GM06990 (cell line): Measurements from ENCODE around the gene ENC1.

Experiments
- DNase-seq: peaks from one replicate; pipeline ENCODE4 v3.0.0-alpha.2; 2011; ENCODE audit not compliant: insufficient read length; ENCODE audit errors: extremely low read depth
- H3K27me3 ChIP-seq: replicated peaks from 2 replicates; pipeline ENCODE4 v1.6.0; 2011; ENCODE audit warnings: low read length; ENCODE audit not compliant: control insufficient read depth, insufficient read depth
- H3K36me3 ChIP-seq: 2 replicates; pipeline ENCODE4 v1.5.1; 2011; ENCODE audit warnings: low read length; ENCODE audit not compliant: control insufficient read depth, insufficient read depth
- H3K4me3 ChIP-seq: replicated peaks from 2 replicates; pipeline ENCODE4 v1.5.1; 2011; ENCODE audit warnings: low read depth, mild to moderate bottlenecking, control low read depth, low read length
- TF ChIP-seq, protein P1 (sequence below): IDR thresholded peaks from 2 replicates; pipeline ENCODE4 v1.5.1; 2011; ENCODE audit warnings: low read length, control low read depth, mild to moderate bottlenecking, inconsistent platforms; ENCODE audit not compliant: insufficient read depth, poor library complexity, severe bottlenecking

Gene ENC1

DNA sequence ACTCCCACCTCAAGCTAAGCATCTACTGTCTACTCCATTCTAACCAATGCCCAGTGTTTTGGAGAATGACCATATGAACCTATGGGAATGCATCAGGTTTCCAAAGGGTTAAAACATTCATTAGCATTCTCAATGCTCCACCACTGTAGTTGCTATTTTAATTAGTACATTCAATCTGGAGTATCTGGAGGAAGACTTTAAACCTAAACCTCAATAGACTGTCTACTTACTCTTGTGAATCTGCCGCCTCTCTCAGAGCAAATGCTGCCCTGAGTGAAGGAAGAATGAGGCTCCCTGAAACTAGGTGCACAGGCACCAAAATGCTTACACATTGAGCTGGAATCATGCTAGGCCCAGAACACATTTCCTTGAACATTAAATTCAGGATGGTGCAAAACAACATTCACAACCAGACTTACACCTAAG lies 2.0 kb downstream of the ENC1 start:
- peaks cover 5% of the 10 kb centered on the region for H3K36me3 ChIP-seq
- H3K4me3 ChIP-seq: peak overlapping the region; percentile 94
- no peaks in the 10 kb centered on the region for H3K27me3 ChIP-seq
- TF ChIP-seq, protein P1, sequence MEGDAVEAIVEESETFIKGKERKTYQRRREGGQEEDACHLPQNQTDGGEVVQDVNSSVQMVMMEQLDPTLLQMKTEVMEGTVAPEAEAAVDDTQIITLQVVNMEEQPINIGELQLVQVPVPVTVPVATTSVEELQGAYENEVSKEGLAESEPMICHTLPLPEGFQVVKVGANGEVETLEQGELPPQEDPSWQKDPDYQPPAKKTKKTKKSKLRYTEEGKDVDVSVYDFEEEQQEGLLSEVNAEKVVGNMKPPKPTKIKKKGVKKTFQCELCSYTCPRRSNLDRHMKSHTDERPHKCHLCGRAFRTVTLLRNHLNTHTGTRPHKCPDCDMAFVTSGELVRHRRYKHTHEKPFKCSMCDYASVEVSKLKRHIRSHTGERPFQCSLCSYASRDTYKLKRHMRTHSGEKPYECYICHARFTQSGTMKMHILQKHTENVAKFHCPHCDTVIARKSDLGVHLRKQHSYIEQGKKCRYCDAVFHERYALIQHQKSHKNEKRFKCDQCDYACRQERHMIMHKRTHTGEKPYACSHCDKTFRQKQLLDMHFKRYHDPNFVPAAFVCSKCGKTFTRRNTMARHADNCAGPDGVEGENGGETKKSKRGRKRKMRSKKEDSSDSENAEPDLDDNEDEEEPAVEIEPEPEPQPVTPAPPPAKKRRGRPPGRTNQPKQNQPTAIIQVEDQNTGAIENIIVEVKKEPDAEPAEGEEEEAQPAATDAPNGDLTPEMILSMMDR: no peak
- DNase-seq: no peak

DNA sequence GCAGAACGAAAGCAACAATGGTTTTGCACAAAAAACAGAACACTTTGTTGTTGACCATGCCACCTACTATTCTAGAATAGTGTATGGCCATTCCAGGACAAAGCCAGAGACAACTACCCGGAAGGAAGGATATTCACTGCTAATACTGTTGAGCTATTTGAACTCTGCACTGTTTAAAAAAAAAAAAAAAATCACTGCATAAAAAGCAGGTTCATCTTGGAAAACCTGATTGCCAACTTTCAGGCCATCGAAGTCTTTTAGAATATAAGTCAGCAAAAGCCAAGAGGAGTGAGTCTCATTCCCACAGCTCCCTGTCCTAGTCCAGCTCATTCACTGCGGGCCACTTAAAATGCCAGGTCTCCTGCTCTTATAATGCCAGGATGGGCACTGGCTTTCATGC lies 4.0 kb downstream of the ENC1 start:
- TF ChIP-seq, protein P1: no peak
- no peak for DNase-seq
- peaks cover 5% of the 10 kb centered on the region for H3K36me3 ChIP-seq
- no peaks in the 10 kb centered on the region for H3K27me3 ChIP-seq
- no peak overlapping the region for H3K4me3 ChIP-seq

DNA sequence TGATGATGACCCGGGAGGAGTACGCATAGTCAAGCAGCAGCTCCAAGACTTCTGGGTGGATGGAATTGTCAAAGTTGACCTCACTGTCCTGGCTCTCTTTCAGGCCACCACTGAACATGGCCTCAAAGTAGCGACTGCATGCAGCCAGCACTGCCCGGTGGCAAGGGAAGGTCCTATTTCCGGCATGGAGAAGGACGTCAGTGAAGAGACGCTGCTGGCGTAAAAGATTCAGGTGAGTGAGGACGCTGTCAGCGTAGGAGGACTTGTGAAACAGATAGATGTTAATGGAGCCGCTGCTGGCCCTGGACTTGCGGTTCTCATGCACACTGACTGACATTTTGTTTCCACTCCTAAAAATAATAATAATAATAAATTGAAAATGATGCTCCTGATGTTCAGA lies 4.4 kb downstream of the ENC1 start:
- Histone ChIP-seq H3K4me3 (no peak overlapping the region), H3K36me3 (peaks cover 5% of the 10 kb centered on the region), H3K27me3 (no peaks in the 10 kb centered on the region)
- TF ChIP-seq, protein P1: no peak
- DNase-seq: no peak

DNA sequence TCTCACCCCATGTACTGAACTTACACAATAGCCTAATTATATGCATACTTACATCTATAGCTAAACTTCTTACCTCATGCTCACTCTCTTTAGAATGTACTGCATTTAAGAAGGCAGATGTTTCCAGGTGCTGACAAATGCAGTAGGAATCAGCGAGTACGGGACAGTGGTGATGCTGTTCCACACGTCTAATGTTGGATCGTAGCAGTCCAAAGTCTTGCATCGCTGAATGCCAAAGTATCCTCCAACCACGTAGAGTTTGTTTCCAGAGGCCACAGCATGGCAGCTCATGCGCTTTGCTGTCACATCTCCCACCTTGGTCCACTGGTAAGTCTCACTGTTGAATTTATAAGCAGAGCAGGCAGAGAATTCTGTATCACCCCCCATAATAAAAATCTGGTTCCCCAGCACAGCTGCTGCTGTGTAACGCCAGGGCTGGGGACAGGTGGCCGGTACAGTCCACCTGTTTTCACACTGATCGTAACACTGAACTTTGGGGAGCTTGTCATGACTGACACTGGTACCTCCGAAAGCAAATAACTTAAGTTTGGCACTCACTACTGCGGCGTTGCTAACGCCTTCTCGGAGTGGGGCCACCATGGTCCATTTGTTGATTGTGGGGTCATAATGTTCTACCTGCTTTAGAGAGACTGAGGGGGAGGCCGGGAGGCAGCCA lies 5.8 kb downstream of the ENC1 start:
- Histone ChIP-seq H3K27me3 (no peaks in the 10 kb centered on the region), H3K36me3 (peaks cover 6% of the 10 kb centered on the region), H3K4me3 (no peak overlapping the region)
- no peak for DNase-seq
- TF ChIP-seq, protein P1: no peak

DNA sequence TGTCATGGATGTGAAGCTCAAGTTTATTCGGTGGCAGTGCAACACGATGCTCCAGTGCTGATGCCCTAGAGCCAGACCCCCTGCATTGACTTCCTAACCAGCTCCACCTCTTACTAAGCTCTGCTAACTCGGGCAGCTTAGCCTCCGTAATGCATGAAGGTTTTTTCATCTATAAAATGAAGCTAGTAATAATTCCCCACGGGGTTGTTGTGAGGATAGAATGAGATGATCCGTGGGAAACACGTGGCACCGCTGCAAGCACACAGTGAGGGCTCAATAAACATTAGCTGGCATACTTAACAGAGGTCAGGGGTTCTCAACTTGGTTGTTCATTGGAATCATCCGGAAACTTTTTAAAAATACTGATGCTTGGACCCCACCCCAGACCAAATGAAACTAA lies 6.8 kb downstream of the ENC1 start:
- TF ChIP-seq, protein P1: no peak
- no peak overlapping the region for H3K4me3 ChIP-seq
- H3K27me3 ChIP-seq: no peaks in the 10 kb centered on the region
- no peak for DNase-seq
- H3K36me3 ChIP-seq: peaks cover 6% of the 10 kb centered on the region

DNA sequence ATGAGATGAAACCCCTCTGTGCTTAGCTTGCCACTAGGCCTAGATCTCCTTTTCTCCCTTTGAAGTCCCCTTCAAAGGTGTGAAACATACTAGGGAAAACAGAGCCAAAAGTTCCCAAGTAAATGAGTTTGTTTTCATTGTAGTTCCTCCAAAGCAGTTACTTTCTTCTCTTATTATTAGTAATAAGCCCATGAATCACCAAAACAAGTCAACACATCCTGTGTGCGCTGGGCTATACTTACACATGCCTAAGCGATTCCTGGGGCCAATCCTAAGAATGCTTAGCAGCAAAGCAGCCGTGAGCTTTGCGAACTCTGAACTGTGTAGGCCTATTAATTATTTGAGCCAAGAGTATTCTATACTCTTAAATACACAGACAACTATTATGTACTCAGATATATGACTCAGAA lies 7.6 kb downstream of the ENC1 start:
- Histone ChIP-seq H3K4me3 (no peak overlapping the region), H3K27me3 (no peaks in the 10 kb centered on the region), H3K36me3 (peaks cover 6% of the 10 kb centered on the region)
- DNase-seq: peak; percentile 46
- TF ChIP-seq, protein P1: no peak
